H9 (cell line): ENCODE measurements around the gene PRKCA. TPM values are rescaled to one million over a fixed set of nuclear protein-coding genes. Genes with fewer than 3 reads are reported as not detected.

Source experiments
- DNase-seq: peaks from one replicate; pipeline ENCODE4 v3.0.0-alpha.2; 2017
- H2AFZ ChIP-seq: one replicate; pipeline ENCODE4 v1.6.1; 2013; ENCODE audit warnings: mild to moderate bottlenecking, low read length, control low read depth, moderate library complexity
- H2AK5ac ChIP-seq: 2 replicates; pipeline ENCODE4 v1.6.1; 2013; ENCODE audit warnings: low read length, control low read depth, mixed read lengths; ENCODE audit not compliant: insufficient read length
- H2BK120ac ChIP-seq: one replicate; pipeline ENCODE4 v1.6.1; 2013; ENCODE audit warnings: low read depth, mild to moderate bottlenecking, low read length, control low read depth, inconsistent platforms; ENCODE audit not compliant: poor library complexity, severe bottlenecking
- H2BK12ac ChIP-seq: 2 replicates; pipeline ENCODE4 v1.6.1; 2013; ENCODE audit warnings: low read length, control low read depth, mixed read lengths, low read depth; ENCODE audit not compliant: insufficient read length
- H2BK15ac ChIP-seq: 2 replicates; pipeline ENCODE4 v1.6.1; 2013; ENCODE audit warnings: low read depth, low read length, control low read depth
- H2BK20ac ChIP-seq: one replicate; pipeline ENCODE4 v1.6.1; 2013; ENCODE audit warnings: low read depth, mild to moderate bottlenecking, low read length, control low read depth, inconsistent platforms; ENCODE audit not compliant: poor library complexity, severe bottlenecking
- H2BK5ac ChIP-seq: 2 replicates; pipeline ENCODE4 v1.6.1; 2013; ENCODE audit warnings: low read length, control low read depth, mixed read lengths; ENCODE audit not compliant: insufficient read length
- H3K14ac ChIP-seq: 2 replicates; pipeline ENCODE4 v1.6.1; 2013; ENCODE audit warnings: low read length, control low read depth; ENCODE audit not compliant: insufficient read depth
- H3K18ac ChIP-seq: 2 replicates; pipeline ENCODE4 v1.6.1; 2013; ENCODE audit warnings: low read depth, mild to moderate bottlenecking, mixed read lengths, low read length, control low read depth; ENCODE audit not compliant: insufficient read length
- H3K23ac ChIP-seq: 2 replicates; pipeline ENCODE4 v1.6.1; 2013; ENCODE audit warnings: low read length, control low read depth, mixed read lengths, low read depth; ENCODE audit not compliant: insufficient read length
- H3K23me2 ChIP-seq: 2 replicates; pipeline ENCODE4 v1.6.1; 2013; ENCODE audit warnings: low read depth, mild to moderate bottlenecking, mixed read lengths, low read length, control low read depth; ENCODE audit not compliant: insufficient read length, poor library complexity, severe bottlenecking
- H3K27ac ChIP-seq: 2 replicates; pipeline ENCODE4 v1.5.1; 2013; ENCODE audit warnings: low read length, control low read depth, mixed read lengths, low read depth; ENCODE audit not compliant: insufficient read length
- H3K27me3 ChIP-seq: 2 replicates; pipeline ENCODE4 v1.6.1; 2013; ENCODE audit warnings: low read length, control low read depth, inconsistent platforms; ENCODE audit not compliant: insufficient read depth
- H3K4ac ChIP-seq: 2 replicates; pipeline ENCODE4 v1.6.1; 2013; ENCODE audit warnings: low read depth, mild to moderate bottlenecking, control low read depth, inconsistent platforms, low read length, moderate library complexity
- H3K4me1 ChIP-seq: 2 replicates; pipeline ENCODE4 v1.6.1; 2013; ENCODE audit warnings: low read length, control low read depth, inconsistent platforms; ENCODE audit not compliant: insufficient read depth
- H3K4me2 ChIP-seq: 2 replicates; pipeline ENCODE4 v1.6.1; 2013; ENCODE audit warnings: low read length, control low read depth, mixed read lengths; ENCODE audit not compliant: insufficient read length, insufficient read depth
- H3K56ac ChIP-seq: 2 replicates; pipeline ENCODE4 v1.6.1; 2013; ENCODE audit warnings: low read depth, mild to moderate bottlenecking, mixed read lengths, low read length, control low read depth; ENCODE audit not compliant: insufficient read length
- H3K79me1 ChIP-seq: 2 replicates; pipeline ENCODE4 v1.6.1; 2013; ENCODE audit warnings: low read depth, mild to moderate bottlenecking, moderate library complexity, low read length, control low read depth, inconsistent platforms; ENCODE audit not compliant: insufficient read depth, poor library complexity, severe bottlenecking
- H3K79me2 ChIP-seq: 2 replicates; pipeline ENCODE4 v1.6.1; 2013; ENCODE audit warnings: low read length, control low read depth, inconsistent platforms; ENCODE audit not compliant: insufficient read depth
- H3K9ac ChIP-seq: 2 replicates; pipeline ENCODE4 v1.6.1; 2013; ENCODE audit warnings: low read length, control low read depth, mixed read lengths; ENCODE audit not compliant: insufficient read length; ENCODE audit errors: extremely low read depth
- H3K9me3 ChIP-seq: one replicate; pipeline ENCODE4 v1.6.1; 2013; ENCODE audit warnings: low read depth, low read length, inconsistent platforms; ENCODE audit not compliant: control insufficient read depth
- H3T11ph ChIP-seq: one replicate; pipeline ENCODE4 v1.6.1; 2013; ENCODE audit warnings: mild to moderate bottlenecking, low read length, control low read depth, inconsistent platforms
- H4K20me1 ChIP-seq: one replicate; pipeline ENCODE4 v1.6.1; 2013; ENCODE audit not compliant: control insufficient read depth, insufficient read length, insufficient read depth
- H4K5ac ChIP-seq: 2 replicates; pipeline ENCODE4 v1.6.1; 2013; ENCODE audit warnings: low read depth, mild to moderate bottlenecking, mixed read lengths, low read length, control low read depth; ENCODE audit not compliant: insufficient read length
- H4K8ac ChIP-seq: replicated peaks from 2 replicates; pipeline ENCODE4 v1.6.1; 2013; ENCODE audit warnings: low read length, control low read depth, mixed read lengths, low read depth; ENCODE audit not compliant: insufficient read length
- H4K91ac ChIP-seq: 2 replicates; pipeline ENCODE4 v1.6.1; 2013; ENCODE audit warnings: low read depth, mild to moderate bottlenecking, moderate library complexity, mixed read lengths, low read length, control low read depth; ENCODE audit not compliant: insufficient read length
- H3K27ac Mint-ChIP-seq, 3 experiments: 2 replicates in 2 of 3; 3 replicates in 1 of 3; pipeline ENCODE4 v1.8.0; 2020 to 2021; ENCODE audit warnings: mixed read lengths in 3 of 3, mild to moderate bottlenecking in 1 of 3, moderate library complexity in 1 of 3
- H3K27me3 Mint-ChIP-seq: 2 replicates; pipeline ENCODE4 v1.8.0; 2021; ENCODE audit warnings: low read depth, mild to moderate bottlenecking, moderate library complexity, mixed read lengths
- H3K36me3 Mint-ChIP-seq, 3 experiments: 2 replicates in 2 of 3; 3 replicates in 1 of 3; pipeline ENCODE4 v1.8.0; 2020 to 2021; ENCODE audit warnings: low read depth in 3 of 3, mixed read lengths in 3 of 3; ENCODE audit not compliant: insufficient read depth in 1 of 3
- H3K4me1 Mint-ChIP-seq, 2 experiments: 2 replicates each; pipeline ENCODE4 v1.8.0; 2020; ENCODE audit warnings: mixed read lengths in 2 of 2
- H3K4me3 Mint-ChIP-seq, 2 experiments: 2 replicates in 1 of 2; 3 replicates in 1 of 2; pipeline ENCODE4 v1.8.0; 2020 to 2021; ENCODE audit warnings: mild to moderate bottlenecking in 2 of 2, mixed read lengths in 2 of 2, moderate library complexity in 1 of 2
- H3K9me3 Mint-ChIP-seq, 2 experiments: 2 replicates in 1 of 2; 3 replicates in 1 of 2; pipeline ENCODE4 v1.8.0; 2020; ENCODE audit warnings: mild to moderate bottlenecking in 2 of 2, mixed read lengths in 2 of 2, moderate library complexity in 1 of 2
- WGBS: extraction: QIAGEN DNeasy Blood & Tissue Kit; methylation state at CpG from one replicate; pipeline ENCODE4 v1.1.7; 2013; ENCODE audit warnings: missing lambda C conversion rate, low lambda C conversion rate, mixed read lengths; ENCODE audit not compliant: insufficient read length; ENCODE audit errors: extremely low coverage; 5-methylcytosine and 5-hydroxymethylcytosine counted together
- total RNA-seq: library from RNA; stranded (reverse); gene quantifications from 2 replicates; pipeline ENCODE4 v1.2.1, GENCODE V29; 2021
- TF ChIP-seq, protein P1 (sequence below): fragments of 200-600 bp; sonication (generic); conservative IDR thresholded peaks from 3 replicates; pipeline ENCODE4 v1.8.0; 2021; ENCODE audit warnings: antibody characterized with exemption, mild to moderate bottlenecking

Gene PRKCA
- total RNA-seq, 1 experiment from 2014 or later, result 10.5 TPM

DNA sequence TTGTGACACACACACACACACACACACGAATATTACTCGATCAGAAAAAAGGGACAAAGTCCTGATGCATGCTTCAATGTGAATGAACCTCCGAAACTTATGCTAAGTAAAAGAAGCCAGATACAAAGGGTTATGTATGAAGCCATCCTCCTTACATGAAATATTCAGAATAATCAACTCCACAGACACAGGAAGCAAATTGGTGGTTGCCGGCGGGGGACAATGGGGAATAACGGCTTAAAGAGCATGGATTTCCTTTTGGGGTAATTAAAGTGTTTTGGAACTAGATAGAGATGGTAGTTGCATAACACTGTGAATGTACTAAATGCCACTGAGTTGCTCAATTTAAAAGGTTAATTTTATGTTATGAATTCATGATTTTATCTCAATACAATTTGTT lies 524.4 kb downstream of the PRKCA start:
- Mint-ChIP-seq H3K4me3 (no peak overlapping the region), H3K9me3 (peaks cover 0 to 2% of the 10 kb centered on the region in 2 experiments; a peak in 3 of 5 replicates), H3K27me3 (peaks cover 11% of the 10 kb centered on the region), H3K36me3 (no peaks in the 10 kb centered on the region), H3K27ac (no peak overlapping the region), H3K4me1 (peaks cover 20 to 22% of the 10 kb centered on the region in 2 experiments)
- H2BK20ac ChIP-seq, result no peak overlapping the region
- H2AK5ac ChIP-seq, result no peak overlapping the region
- H3K56ac ChIP-seq, result no peak overlapping the region
- H4K91ac ChIP-seq, result no peak overlapping the region
- H2BK5ac ChIP-seq, result no peak overlapping the region
- no peak overlapping the region for H2BK15ac ChIP-seq
- H3K18ac ChIP-seq, result no peak overlapping the region
- H4K5ac ChIP-seq, result no peak overlapping the region
- H3K4me2 ChIP-seq, result no peak overlapping the region
- DNase-seq, result no peak
- TF ChIP-seq, protein P1, sequence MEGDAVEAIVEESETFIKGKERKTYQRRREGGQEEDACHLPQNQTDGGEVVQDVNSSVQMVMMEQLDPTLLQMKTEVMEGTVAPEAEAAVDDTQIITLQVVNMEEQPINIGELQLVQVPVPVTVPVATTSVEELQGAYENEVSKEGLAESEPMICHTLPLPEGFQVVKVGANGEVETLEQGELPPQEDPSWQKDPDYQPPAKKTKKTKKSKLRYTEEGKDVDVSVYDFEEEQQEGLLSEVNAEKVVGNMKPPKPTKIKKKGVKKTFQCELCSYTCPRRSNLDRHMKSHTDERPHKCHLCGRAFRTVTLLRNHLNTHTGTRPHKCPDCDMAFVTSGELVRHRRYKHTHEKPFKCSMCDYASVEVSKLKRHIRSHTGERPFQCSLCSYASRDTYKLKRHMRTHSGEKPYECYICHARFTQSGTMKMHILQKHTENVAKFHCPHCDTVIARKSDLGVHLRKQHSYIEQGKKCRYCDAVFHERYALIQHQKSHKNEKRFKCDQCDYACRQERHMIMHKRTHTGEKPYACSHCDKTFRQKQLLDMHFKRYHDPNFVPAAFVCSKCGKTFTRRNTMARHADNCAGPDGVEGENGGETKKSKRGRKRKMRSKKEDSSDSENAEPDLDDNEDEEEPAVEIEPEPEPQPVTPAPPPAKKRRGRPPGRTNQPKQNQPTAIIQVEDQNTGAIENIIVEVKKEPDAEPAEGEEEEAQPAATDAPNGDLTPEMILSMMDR, result no peak
- H3K4ac ChIP-seq, result no peak overlapping the region
- H3K9ac ChIP-seq, result no peak overlapping the region
- H3T11ph ChIP-seq, result no peak overlapping the region
- H2BK120ac ChIP-seq, result no peak overlapping the region
- H2BK12ac ChIP-seq, result no peak overlapping the region
- no peaks in the 10 kb centered on the region for H4K20me1 ChIP-seq
- peaks cover 4% of the 10 kb centered on the region for H3K4me1 ChIP-seq
- H3K14ac ChIP-seq, result no peak overlapping the region
- H3K27me3 ChIP-seq, result no peaks in the 10 kb centered on the region
- H3K23me2 ChIP-seq, result no peaks in the 10 kb centered on the region
- WGBS, result no CpG with 5 or more reads among the region's 6 CpGs
- no peak overlapping the region for H3K23ac ChIP-seq
- H3K9me3 ChIP-seq, result no peaks in the 10 kb centered on the region
- no peak overlapping the region for H4K8ac ChIP-seq
- H3K27ac ChIP-seq, result no peak overlapping the region
- no peak overlapping the region for H2AFZ ChIP-seq
- H3K79me1 ChIP-seq, result no peaks in the 10 kb centered on the region
- H3K79me2 ChIP-seq, result no peaks in the 10 kb centered on the region
